Stimulated activated CD4-positive, alpha-beta T cell treated with anti-CD3 and anti-CD28 coated beads, Interleukin-1b, Interleukin-23, amount 100 ng/mL, for 4 hours (primary cell): ENCODE measurements around the gene SNAPC5.
"Not testable (repeated sequence)": the region's sequence is repeated elsewhere in the genome, so short reads cannot be mapped to it uniquely, and the experiment has no call there.

Experiments used
- DNase-seq, 2 donors: peaks; one replicate each; pipeline ENCODE4 v3.0.0-alpha.2; 2020; ENCODE audit warnings: low read depth in 2 of 2

The SNAPC5 gene, protein sequence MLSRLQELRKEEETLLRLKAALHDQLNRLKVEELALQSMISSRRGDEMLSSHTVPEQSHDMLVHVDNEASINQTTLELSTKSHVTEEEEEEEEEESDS

DNA sequence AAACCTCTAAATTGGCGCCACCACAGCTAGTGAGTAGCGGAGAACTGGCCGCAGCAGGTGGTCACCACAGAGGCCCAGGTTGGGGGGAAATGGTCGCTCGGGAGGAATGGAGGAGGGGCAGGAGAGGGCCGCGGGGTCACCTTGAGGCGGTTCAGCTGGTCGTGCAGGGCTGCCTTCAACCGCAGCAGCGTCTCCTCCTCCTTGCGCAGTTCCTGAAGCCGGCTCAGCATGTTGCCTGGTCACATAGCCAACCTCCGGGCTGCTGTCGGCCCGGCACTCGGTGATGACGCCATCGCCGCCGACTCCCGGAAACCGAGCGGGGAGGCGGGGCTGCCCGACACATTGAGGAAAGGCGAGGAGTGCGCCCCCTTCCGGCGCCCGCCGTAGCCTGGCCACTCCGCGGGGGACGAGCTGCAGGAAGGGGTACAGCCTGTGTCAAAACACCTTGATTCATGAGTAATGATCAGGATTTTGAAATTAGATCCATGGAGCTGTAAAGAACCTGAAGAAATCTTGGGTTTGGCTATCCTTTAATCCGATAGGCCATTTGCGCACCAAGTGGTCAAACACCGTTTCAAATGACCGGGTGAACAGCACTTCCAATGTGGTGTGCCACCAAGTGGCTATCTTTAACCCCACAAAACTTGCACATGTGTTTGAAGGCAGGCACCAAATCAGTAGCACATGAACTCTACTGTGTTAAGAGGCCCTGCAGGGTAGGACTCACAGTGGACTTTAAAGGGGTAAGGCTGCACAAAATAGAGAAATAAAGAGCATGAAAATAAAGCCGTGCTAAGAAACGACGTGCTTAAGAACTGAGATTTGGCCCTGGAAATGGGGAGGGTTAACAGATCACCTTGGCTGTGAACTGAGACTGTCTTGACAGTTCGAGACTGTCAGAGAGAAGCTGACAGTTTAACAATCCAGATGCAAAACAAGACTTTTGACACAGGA lies at the start of gene SNAPC5:
SNAPC5 (minus strand) TSS at position 261 of the 954 bp plus-strand sequence; CDS start at position 230, 31 bp downstream.
- peak; percentile 96 to 99 for DNase-seq

DNA sequence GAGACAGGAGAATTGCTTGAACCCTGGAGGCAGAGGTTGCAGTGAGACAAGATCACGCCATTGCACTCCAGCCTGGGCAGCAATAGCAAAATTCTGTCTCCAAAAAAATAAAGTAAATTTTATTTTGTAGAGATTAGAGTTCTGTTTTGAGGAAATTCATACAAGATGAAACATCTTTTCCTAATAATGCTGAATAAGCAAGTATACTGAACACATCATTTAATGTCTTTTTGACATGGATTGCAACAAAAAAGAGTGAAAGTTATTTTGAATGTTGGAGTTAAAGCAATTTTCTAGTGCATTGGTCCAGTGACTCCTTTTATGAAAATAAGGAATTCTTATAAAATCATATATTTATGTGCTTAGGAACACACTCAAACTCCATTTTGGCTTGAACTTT lies 47.7 kb upstream of the SNAPC5 start:
- DNase-seq, result no peak

DNA sequence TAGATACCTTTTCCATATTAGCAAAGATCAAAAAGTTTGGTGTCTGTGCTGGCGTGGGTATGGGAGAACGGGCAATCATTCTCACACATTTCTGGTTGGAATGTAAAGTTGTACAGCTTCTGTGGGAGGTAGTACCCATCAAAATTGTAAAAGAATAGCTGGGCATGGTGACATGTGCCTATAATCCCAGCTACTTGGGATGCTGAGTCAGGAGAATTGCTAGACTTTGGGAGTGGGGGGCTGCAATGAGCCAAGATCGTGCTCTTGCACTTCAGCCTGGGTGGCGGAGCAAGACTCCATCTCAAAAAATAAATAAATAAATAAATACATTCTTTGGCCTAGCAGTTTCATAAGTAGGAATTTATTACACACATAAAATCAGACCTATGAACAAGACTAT lies 45.3 kb upstream of the SNAPC5 start:
- DNase-seq, result no peak

DNA sequence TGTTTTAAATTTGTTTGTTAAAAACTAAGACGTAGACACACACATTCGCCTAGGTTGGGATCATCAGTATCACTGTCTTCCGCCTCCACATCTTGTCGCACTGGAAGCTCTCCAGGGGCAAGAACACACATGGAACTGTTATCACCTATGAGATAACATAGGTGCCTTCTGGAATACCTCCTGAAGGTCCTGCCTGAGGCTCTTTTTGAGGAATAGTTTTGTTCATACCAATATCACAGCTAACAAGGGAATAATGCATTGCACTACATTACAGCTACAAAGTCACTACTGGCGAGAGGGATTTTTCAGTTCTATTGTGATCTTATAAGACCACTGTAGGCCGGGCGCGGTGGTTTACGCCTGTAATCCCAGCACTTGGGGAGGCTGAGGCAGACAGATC lies 37.5 kb upstream of the SNAPC5 start:
- no peak for DNase-seq

DNA sequence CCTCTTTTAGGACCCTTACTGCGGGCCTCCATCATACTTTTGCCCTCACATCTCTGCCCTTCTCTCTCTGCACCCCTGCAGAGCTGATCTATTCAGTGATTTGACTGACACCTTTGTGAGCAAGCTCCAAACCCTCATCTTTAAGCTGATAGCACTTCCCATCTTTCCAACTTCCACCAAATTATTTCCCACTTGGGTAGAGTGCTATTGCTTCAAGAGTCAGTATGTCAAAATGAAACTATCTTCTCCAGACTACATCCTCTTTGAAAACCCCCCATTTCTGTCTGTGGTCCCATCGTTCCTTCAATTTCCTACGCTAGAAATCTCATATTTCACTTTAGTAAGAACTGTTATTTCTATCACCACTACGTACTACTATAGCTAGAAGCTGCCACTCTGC lies 27.3 kb upstream of the SNAPC5 start:
- DNase-seq, result no peak

DNA sequence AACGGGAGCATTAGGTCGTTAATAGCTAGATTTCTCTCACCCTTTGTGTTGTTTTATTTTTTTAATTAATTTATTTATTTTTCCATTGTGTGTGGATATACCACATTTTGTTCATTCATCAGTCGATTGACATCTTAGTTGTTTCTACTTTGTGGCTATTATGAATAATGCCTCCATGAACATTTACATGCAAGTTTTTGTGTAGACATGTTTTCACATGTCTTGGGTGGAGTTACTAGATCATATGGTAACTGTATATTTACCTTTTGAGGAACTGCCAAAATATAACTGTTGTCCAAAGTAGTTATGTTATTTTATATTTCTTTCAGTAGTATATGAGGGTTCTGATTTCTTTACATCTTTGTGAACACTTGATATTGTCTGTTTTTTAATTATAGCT lies 26.4 kb upstream of the SNAPC5 start:
- no peak for DNase-seq

DNA sequence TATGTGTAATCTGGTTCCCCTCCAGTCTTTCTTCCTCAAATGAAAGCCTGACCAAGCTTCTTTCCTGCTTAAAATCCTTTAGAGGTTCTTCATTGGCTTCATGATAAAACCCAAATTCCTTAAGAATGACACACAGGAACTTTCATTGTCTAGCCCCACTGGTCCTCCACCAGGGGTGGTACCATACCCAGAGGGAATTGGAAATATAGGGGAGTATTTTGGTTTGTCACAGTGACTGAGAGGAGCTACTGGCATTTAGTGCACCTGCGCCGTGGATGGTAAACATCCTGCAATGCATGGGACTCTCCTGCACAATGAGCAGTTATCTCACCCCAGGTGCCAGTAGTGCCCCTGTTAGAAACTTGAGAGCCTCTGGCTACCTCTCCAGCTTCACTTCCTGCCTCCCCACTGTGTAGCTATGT lies 18.4 kb upstream of the SNAPC5 start:
- DNase-seq, result no peak

DNA sequence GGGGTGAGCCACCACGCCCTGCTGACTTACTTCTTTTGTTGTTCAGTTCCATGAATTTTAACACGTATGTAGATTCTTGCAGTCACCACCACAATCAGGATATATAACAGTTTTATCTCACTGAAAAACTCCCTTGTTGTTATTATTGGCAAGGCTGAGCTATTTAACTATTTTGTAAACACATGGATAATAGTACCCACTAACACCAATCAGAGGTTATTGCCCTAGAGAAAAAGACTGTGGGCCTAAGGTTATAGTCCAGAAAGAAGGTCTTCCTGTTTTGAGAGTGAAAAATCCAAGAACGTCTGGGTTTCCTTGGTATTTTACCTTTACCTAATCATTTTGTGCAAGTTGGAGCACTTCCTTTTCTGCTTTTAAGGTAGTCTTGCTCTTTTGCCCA lies 17.0 kb upstream of the SNAPC5 start:
- no peak for DNase-seq

DNA sequence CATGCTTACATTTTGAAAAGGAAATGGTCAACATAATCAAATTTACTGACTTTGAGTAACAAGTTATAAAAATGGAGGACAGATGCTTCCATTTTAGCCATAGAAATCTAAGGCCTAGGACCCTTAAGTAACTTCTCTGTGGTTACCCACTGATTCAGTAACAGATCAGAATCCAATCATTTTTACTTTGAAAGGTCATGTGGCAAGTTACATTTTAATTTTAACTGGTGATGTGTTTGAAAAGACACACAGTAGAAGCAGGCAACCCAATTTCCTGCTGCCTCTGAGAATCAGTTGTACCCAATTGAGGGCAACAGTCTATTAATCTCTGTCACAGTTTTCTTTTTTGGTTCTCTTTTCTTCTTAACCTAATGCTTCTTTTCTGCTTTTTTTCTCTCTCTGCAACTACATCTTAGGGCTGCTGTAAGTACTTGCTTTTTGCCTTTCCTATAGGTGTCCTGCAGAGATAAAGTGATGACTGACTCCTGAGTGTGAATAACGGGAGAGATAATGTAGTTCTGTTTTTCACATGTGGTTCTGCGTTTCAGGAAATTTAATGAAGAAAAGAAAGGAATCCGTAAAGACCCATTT lies 10.8 kb upstream of the SNAPC5 start:
- DNase-seq, result no peak

DNA sequence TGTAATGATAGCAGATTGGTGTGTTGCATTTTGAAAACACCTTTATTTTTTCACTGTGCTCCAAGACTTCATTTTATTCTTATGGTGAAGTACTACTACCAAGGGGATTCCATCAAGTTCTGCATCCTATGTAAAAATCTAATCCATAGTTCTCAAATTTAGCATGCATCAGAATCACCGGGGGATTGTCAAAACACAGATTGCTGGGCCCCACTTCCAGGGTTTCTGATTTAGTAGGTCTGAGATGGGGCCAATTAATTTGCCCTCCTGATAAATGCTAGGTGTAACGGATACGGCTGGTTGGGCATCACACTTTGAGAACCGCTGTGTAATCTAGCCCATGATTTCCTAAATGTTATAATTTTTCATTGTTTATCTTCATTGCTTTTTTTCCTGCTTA lies 8.3 kb upstream of the SNAPC5 start:
- DNase-seq, result no peak

DNA sequence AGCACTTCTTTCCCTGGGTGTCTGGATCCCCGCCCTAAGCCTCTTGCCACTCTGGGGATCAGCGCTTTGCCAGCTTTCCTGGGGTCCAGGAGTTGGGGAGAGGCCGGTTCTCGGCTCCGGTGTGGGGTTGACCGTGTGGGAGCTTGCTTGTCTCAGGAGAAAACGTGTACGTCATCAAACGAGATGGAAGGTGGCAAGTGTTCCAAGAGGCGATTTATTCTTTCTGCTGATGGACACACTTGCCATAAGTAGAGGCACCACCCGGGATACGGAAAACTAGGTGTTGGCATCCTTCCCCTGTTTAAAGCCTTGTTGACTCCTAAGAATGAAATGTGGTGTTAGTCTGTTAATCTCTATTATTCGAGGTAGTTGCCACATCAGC lies 7.9 kb upstream of the SNAPC5 start:
- no peak for DNase-seq

DNA sequence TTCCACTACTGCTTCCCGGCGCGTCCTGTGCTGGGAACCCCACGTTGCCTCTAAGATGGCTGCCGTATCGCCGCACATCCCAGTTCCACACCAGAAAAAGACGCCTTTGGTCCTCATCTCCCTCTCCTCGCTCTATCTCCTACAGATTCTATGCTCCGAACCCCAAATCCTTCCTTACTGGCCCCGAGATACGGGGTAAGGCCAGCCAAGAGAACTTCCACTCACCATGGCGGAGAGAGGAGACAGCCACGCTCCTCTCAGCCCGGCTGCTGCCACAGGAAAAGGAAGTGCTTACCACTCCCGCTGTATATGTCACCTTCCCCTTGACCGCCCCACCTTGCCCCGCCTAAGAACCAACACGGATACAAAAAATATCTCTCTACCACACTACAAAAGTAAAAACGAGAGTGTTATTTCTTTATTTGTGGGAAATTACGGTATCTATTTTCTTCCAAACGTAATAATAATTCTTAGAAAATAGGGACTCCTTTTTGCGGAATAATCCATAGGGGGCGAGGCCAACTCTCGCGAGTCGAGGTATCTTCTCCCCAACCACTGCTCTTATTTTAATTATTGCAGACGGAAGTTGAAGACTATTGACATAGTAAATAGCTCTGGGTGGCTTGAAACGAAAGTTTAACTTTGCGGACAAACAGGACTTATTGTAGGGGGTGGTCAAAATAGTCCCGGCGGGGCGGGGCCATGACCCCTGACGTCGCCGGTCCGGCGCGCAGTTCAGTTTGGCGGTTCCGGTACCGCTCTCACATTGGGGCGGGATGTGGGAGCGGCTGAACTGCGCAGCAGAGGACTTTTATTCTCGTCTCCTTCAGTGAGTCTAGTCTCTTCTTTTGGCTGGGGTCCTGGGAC lies 7.2 kb upstream of the SNAPC5 start, which contains the start of the genes RPL4 and ZWILCH:
RPL4 (minus strand) TSS at position 293 of the 867 bp plus-strand sequence; CDS start at position 228, 65 bp downstream.
ZWILCH (plus strand) TSS at position 764 of the 867 bp plus-strand sequence; CDS start at position 777, 13 bp downstream.
- peak; percentile 64 to 73 for DNase-seq

DNA sequence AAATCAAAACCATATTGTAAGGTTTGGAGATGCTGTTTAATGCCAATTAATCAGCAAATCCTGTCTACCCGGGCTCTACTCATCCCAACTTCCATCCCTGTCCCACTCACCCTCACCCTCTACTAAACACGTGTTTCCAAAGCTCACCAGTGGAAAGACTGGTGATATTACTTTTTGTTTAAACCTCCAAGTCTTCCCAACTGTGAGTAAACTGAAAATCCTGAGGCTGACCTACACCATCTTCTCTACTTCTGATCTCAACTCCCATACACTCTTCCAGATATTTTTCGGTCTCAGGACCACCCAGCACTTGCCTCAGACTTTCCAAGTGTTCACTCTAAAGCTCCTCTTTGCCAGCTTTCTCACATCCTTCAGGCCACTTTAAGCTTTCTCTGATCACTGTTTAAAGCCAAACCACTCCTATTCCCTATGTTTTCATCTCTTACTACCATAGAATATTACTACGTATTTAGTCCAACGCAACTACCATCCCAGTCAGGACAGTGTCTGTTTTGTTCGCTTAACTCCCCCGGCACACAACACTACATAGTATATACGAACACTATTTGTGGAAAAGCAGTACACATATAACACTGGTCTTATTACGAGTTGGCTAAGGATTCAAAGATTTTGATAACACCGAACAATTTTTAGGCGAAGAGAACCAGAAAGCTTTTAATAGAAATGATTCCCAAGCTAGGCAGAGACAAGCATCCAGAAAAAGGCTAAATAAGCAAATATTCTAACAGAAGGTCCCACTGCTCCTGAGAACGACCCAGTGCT lies 6.4 kb upstream of the SNAPC5 start:
- no peak for DNase-seq

DNA sequence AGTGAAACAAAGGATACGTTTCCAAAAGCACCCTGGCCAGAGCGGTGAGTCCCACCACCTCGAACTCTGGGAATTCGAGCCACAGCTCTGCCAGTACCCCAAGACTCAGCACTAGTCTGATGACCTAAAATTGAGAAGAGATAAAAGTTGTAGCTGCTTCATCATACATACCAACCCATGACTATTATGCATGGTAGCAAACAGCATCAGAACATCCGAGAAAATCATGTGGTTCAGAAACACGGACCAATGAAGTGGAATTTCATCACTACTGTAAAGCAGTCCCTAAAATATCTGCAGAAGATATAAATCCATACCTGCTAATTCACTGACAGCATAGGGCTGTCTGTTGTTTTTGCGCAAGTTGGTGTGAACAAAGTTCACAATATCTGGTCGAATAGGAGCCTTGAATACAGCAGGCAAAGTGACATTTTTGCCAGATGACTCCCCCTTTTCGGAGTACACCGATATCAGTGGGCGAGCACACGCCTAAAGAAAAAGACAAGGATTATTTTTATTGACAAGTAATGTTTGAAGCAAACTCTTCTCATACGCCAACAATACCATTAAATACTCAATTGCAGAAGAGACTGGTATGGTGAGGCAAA lies 5.6 kb upstream of the SNAPC5 start:
- DNase-seq, result not testable (repeated sequence)

DNA sequence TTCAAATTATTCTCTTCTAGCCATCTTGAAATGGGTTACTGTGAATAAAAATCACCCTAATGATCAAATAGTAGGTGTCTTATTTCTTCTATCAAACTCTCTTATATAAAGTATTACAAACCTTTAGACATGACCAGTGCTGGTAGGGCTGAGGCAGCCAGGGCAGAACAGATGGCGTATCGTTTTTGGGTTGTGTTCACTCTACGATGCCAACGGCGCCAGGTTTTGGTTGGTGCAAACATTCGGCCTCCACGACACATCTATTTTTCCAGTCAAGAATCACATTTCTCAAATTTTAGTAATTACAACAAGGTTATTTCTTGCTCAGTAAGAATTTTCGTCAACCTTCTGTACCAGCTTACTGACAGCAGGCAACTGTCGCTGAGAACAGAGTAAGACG lies 4.9 kb upstream of the SNAPC5 start:
- DNase-seq, result no peak

DNA sequence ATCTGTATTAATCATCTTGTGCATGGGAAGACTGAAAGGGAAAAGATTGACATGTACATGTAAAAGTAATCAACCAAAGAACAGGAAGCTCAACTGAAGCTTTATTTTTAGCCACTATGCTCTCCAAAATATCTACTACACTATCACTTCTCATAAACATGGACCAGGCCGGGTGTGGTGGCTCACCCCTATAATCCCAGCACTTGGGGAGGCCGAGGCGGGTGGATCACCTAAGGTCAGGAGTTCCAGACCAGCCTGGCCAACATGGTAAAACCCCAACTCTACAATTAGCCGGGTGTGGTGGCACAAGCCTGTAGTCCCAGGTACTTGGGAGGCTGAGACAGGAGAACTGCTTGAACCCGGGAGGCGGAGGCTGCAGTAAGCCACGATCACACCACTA lies 2.8 kb upstream of the SNAPC5 start:
- not testable (repeated sequence) for DNase-seq

DNA sequence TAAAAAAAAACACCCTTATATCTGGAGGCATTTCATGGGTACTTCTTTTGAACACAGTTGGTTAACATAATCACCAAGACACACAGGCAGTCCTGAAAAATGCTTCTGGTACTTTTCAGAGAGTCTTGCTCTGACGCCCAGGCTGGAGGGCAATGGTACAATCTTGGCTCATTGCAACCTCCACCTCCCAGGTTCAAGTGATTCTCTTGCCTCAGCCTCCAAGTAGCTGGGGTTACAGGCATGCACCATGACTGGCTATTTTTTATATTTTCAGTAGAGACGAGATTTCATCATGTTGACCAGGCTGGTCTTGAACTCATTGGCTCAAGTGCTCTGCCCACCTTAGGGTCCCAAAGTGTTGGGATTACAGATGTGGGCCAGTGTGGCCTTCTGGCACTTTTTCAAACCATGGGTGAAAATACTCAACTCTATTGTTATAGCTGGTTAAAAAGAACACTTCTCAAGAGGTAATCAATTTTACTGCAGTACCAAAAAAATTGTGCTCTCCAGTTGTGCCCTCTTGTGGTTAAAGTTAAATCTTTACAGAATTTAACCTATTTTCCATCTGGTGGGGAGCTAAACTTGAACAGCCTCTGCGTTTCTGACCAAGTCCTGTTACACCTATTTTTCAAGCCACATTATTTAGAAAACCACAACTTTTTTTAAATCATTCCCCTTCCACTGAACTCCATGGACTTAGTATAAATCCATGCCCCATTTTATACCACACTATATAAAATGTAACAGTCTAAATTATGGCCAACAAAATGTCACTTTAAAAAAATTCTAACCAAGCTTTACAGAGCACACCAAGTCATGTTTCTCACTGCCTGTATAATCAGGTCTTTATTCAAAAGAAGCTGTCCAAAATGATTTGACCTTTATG lies 1.2 kb upstream of the SNAPC5 start:
- DNase-seq, result no peak

DNA sequence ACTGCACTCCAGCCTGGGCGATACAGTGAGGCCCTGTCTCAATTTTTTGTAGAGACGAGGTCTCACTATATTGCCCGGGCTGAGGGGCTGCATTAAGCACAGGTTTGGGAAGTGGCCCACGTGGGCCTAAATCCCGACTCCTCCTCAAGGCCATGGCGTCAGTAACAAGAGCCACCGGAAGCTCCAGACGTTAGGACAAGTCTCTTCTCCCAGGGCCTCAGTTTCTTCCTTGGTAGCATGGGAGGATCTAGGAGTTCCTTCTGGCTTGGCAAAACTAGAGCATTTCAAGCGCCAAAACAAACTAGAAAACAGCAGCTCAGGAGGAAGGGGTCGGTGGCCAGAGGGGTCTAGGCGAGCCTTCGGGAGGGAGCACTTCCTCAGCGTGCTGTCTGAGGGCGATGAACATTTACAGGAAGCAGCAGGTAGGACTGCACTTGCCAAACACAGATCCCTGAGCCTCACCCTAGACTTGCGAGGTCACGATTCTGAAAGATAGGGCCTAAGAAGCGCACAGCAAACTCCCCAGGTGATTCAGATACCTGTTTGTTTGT lies 536 bp downstream of the SNAPC5 start:
- DNase-seq, result no peak

DNA sequence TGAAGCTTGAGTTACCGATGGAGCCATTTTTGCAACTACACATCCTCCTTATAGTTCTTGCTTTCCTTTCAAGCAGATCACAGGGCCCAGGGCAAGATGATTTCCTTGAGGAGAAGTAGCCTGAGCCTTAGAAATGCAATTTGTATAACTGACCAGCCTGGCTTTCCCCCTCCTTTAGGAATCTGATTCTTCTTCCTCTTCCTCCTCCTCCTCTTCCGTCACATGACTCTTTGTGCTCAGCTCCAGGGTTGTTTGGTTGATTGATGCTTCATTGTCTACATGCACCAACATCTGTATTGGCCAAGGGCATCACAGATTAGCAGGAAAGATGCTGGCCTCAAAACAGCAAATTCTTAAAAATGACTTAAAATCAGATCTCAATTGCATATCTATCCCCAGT lies 3.3 kb downstream of the SNAPC5 start:
- no peak for DNase-seq
